Stomach smooth muscle (tissue), 2 donors: ENCODE data around the gene PFDN4.

Experiments used
- H3K27ac ChIP-seq: one replicate; pipeline ENCODE4 v1.7.0; 2013; ENCODE audit warnings: mild to moderate bottlenecking, low read length, inconsistent platforms
- H3K27me3 ChIP-seq, 2 donors: one replicate each; pipeline ENCODE4 v1.7.0; 2013; ENCODE audit warnings: low read length in 2 of 2; ENCODE audit not compliant: insufficient read depth in 2 of 2, control insufficient read depth in 1 of 2
- H3K36me3 ChIP-seq, 2 donors: one replicate each; pipeline ENCODE4 v1.7.0; 2013; ENCODE audit warnings: low read length in 2 of 2; ENCODE audit not compliant: control insufficient read depth in 2 of 2, insufficient read depth in 2 of 2
- H3K4me1 ChIP-seq: one replicate; pipeline ENCODE4 v1.7.0; 2013; ENCODE audit warnings: low read length; ENCODE audit not compliant: control insufficient read depth, insufficient read depth
- H3K4me3 ChIP-seq, 2 donors: one replicate each; pipeline ENCODE4 v1.7.0; 2013; ENCODE audit warnings: low read length in 2 of 2
- H3K9ac ChIP-seq, 2 donors: one replicate each; pipeline ENCODE4 v1.7.0; 2013; ENCODE audit warnings: low read length in 2 of 2, mild to moderate bottlenecking in 1 of 2
- H3K9me3 ChIP-seq, 2 donors: one replicate each; pipeline ENCODE4 v1.7.0; 2013; ENCODE audit warnings: low read length in 2 of 2; ENCODE audit not compliant: control insufficient read depth in 2 of 2
- donor health status: healthy.
- donor health status: Pancreatic carcinoma.

Gene PFDN4

DNA sequence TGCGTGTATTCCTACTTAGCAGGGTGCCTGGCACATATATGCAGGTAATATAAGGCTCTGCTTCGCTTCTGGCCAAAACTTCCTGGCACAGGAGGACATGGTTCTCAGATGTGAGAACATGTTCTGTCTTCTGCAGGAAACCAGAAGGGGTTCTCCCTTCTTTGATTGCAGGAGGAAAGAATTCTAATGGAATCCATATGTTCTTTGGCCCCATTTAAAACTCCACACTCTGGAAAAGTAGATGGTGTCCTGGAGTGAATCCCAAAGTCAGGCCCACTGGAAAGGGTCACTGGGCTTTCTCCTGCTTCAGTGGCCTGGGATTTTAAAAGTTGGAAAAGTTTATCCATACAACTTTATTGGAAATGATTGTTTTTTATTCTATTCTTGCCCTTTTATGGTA, 17.7 kb upstream of the PFDN4 start:
- H3K27me3 ChIP-seq: peaks cover 0 to 4% of the 10 kb centered on the region in 2 donors
- H3K27ac ChIP-seq: no peak overlapping the region
- no peaks in the 10 kb centered on the region for H3K4me1 ChIP-seq
- H3K9ac ChIP-seq: no peak overlapping the region
- no peak overlapping the region for H3K4me3 ChIP-seq
- H3K9me3 ChIP-seq: no peaks in the 10 kb centered on the region
- no peaks in the 10 kb centered on the region for H3K36me3 ChIP-seq

DNA sequence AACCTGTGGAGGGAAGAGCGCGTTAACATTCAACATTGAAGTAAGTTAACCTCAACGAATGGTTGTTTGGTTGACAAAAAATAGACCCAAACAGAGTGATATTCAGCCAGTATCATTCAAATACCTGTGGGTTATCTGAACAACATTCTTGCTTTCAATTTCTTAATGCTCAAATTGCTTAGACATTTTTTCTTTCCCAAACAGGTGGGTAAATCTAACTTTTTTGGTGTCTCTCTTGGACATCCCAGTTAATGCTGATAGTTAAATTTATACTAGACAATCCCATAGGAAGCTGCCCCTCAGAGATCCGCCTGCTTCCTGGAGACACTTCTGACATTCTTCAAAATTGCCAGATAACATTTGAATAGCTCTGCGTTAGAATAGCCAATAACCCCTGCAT, 14.1 kb upstream of the PFDN4 start:
- H3K4me1 ChIP-seq: no peaks in the 10 kb centered on the region
- no peak overlapping the region for H3K9ac ChIP-seq
- no peak overlapping the region for H3K4me3 ChIP-seq
- no peak overlapping the region for H3K27ac ChIP-seq
- peaks cover 0 to 3% of the 10 kb centered on the region in 2 donors for H3K27me3 ChIP-seq
- no peaks in the 10 kb centered on the region for H3K9me3 ChIP-seq
- H3K36me3 ChIP-seq: no peaks in the 10 kb centered on the region

DNA sequence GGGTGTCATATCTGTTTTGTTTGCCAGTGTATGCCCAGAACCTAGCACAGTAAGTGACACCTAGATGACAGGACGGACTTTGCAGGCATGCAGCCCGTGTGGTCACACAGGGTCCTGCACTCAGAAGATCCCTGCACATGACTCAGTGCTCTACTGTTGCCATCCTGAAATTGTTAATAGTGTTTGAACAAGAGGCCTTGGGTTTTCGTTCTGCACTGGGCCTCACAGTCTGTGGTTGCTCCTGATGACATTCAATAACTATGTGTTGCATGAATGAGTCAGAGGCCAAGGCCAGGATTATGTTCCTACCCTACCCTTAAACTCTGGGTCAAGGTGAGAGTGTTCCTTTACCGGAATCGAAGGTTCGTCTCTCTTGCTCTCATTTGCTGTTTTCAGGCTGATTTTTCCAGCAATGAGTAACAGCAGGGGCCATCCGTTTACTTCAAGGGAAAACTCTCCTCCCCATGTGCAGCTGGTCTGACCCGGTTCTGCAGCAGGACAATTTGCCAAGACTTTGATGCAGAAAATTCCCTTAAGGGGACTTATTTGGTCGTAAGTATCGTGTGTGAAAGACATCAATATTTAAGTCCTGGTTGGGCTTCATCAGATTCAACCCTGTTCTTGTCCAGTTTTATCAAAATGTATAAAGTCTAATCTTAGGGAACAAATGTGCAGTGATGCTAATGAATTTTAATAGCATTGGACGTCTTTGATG, 13.0 kb upstream of the PFDN4 start:
- H3K27ac ChIP-seq: no peak overlapping the region
- no peak overlapping the region for H3K9ac ChIP-seq
- no peaks in the 10 kb centered on the region for H3K9me3 ChIP-seq
- no peaks in the 10 kb centered on the region for H3K4me1 ChIP-seq
- H3K27me3 ChIP-seq: peaks cover 0 to 3% of the 10 kb centered on the region in 2 donors
- H3K4me3 ChIP-seq: no peak overlapping the region
- no peaks in the 10 kb centered on the region for H3K36me3 ChIP-seq

DNA sequence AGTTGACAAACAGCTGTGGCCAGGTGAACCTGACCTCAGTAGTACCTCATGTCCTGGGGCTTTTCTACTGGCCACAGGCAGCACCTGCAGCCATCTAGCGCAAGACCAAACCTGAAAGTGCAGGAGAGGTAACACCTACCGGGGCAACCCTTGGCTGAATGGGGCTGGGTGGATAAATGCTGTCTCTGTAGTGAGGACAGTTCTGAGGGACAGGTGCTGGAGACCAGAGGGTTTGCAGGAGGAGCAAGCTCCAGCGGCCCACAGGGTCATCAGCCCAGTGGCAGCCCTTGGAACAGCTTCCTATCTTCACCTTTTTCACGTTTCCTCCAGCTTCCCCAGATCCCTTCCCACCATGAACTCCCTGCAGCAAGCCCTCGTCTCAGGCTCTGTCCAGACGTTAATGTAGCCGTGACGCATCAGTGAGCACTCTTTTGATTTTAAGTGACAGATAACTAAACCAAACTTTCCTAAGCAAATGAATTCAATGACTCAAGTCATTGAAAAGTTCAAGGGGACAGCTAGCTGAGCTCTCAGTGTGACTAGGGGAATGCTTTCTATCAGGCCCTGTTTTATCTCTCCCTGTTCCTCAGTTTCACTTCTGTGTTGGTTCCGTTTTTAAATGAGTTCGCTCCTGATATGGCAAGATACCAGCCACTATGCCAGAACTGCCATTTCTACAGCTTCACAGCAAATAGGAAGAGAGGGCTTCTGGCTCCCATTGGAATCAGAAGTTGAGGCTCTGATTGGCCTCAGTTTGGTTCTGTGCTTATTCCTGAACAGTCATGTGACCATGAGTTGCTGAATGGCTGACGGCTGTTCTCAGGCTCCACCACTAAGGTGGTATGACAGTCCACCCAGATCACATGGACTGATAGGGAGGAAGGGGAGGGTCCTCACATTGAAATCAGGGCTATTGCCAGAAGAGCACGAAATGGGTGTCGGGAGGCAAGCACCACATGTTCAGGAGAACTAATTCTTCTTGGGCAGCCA, 12.1 kb upstream of the PFDN4 start:
- Histone ChIP-seq H3K4me3 (no peak overlapping the region), H3K9me3 (no peaks in the 10 kb centered on the region), H3K36me3 (no peaks in the 10 kb centered on the region), H3K27ac (no peak overlapping the region), H3K9ac (no peak overlapping the region), H3K4me1 (no peaks in the 10 kb centered on the region), H3K27me3 (peaks cover 0 to 3% of the 10 kb centered on the region in 2 donors)

DNA sequence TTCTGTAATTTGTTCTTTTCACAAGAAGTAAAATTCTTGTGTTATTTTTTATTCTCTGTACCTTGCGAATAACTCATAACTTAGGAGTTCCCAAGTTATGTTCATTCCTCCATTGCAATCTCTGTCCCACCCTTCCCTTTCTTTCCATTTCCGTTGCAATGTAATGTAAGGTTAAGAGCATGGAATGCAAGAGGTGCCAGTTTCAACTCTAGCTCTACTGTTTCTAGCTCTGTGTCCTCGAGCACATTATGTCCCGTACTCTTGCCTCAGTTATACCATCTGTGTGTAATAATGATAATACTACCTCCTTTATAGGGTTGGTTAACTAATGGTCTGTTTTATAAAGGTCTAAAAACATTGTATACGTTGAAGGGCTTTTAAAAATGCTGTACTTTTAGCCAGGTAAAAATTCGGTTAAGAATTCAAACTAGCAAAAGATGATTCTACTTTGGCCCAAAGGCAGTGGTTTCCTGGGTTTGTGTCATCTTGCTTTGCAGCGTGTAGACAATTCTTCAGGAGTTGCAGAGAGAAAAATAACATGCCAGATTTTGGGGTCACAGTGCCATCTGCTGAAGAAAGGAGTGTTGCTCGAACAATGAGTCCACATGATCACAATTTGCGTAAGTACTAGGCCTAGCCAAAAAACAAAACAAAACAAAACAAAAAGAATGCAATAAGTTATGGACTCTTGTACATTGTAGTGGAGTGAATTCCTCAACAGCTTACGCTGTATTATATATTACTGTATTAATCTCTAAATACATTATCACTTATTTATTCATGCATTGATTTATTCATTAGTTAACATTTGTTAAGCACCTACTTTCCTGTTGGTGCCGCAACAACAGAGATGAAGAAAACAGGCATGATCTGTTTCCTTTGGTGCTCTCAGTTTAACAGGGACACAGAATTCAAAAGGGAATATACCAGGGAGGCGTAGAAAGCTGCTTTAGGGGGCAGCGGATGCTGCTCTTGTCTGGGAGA, 10.0 kb upstream of the PFDN4 start:
- H3K4me3 ChIP-seq: no peak overlapping the region
- H3K9me3 ChIP-seq: no peaks in the 10 kb centered on the region
- H3K4me1 ChIP-seq: no peaks in the 10 kb centered on the region
- no peak overlapping the region for H3K27ac ChIP-seq
- peaks cover 0 to 3% of the 10 kb centered on the region in 2 donors for H3K27me3 ChIP-seq
- H3K36me3 ChIP-seq: no peaks in the 10 kb centered on the region
- no peak overlapping the region for H3K9ac ChIP-seq

DNA sequence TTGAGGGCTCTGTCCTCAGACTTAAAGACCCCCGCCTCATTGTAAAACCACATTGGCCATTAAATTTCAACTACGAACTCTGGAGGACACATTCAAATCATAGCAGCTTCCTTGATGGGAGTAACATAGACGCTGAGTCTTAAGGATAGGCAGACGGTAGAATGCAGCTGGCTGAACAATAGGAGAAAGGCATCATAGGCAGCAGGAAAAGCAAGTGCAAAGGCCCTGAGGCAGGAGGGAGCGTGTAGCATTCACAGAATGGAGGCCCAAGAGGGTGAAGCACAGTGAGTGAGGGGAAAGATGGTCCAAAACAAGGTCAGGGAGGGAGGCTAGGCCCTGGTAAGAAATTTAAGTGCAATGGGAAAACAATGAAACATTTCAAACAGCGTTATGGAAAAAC, 8.6 kb upstream of the PFDN4 start:
- H3K4me1 ChIP-seq: no peaks in the 10 kb centered on the region
- no peak overlapping the region for H3K4me3 ChIP-seq
- no peaks in the 10 kb centered on the region for H3K9me3 ChIP-seq
- H3K9ac ChIP-seq: no peak overlapping the region
- no peaks in the 10 kb centered on the region for H3K36me3 ChIP-seq
- no peak overlapping the region for H3K27ac ChIP-seq
- H3K27me3 ChIP-seq: peaks cover 0 to 3% of the 10 kb centered on the region in 2 donors

DNA sequence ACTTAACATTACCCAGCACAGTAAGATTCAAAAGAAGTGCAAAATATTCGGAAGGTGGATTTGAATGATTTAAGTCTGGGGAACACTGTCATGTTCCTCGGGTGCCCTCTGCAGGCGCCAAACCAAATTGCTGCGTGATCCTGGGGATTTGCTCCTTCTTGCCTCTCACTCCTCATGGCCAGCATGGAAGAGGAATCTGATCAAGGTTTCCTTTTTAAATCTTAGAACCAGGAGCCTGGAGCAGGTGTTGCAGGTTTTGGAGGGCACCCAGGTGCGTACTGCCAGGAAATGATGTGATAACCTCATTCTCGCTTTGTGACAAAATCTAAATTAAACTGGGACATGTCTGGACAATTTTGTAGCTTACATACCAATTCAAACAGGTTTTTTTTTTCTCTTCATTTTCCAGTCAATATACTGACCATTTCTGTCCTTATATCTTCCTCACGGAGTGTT, 8.1 kb upstream of the PFDN4 start:
- no peaks in the 10 kb centered on the region for H3K36me3 ChIP-seq
- no peaks in the 10 kb centered on the region for H3K9me3 ChIP-seq
- H3K9ac ChIP-seq: no peak overlapping the region
- no peaks in the 10 kb centered on the region for H3K4me1 ChIP-seq
- no peak overlapping the region for H3K4me3 ChIP-seq
- peaks cover 0 to 3% of the 10 kb centered on the region in 2 donors for H3K27me3 ChIP-seq
- H3K27ac ChIP-seq: no peak overlapping the region

DNA sequence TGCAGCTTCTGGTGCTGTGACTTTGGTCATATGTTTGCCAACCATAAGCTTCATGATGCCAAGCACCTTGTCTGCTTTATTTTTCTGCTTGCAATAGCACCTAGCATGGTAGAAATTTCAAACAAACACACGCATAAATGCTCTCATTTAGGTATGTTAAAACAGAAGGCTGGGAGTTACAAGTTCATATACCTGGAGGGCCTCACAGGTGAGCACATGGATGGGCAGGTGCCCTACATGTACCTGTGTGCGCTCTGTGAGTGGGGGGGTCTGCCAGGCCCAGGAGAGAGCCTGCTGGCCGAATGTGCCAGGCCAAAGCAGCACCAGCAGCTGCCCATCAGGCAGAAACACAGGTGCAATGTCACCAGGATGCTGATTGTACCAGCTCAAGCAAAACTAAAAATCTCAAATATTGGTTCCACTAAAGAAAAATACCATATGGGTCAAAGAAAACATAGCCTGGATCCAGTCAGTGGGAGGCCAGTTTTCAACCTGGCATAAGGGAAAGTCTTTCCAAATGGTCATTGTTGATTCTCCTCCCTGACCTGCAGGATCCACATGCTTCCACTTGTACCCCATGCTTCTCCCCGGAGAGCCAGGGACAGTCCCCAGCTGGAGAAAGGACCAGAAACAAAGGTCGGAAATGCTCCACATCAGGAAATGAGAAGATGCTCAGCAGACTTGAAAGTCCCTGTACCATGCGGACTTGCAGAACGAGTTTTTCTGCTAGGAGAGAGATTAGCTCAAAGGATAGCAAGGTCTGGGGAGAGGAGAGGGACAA, 7.2 kb upstream of the PFDN4 start:
- no peaks in the 10 kb centered on the region for H3K4me1 ChIP-seq

DNA sequence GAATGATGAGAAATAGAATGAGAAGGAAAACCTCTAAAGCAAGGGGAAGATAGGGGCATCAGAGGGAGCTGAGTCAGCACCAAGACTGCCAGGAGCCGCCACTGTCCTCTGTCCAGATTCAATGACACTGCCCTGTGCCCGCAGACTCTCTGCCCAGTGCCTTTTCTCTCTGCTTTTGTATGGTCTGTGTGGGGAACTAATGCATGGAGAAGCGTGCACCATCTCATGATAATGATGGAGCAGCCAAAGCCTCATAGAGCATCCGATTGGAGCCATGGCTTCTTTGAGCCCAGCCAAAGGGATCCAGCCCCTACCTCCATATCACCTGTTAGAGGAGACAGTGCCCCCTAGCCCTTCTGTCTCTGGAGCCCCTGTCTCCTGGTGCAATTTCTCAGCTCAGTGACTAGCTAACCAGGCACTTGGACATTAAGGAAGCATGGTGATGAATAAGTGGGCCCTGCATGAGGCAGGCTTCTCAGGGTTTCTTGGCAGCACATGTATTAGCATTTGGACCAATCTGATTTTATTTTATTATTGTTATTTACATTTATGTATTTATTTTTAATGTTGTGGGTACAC, 6.5 kb upstream of the PFDN4 start:
- Histone ChIP-seq H3K9ac (no peak overlapping the region), H3K27ac (no peak overlapping the region), H3K4me1 (no peaks in the 10 kb centered on the region), H3K4me3 (no peak overlapping the region), H3K27me3 (no peaks in the 10 kb centered on the region), H3K9me3 (no peaks in the 10 kb centered on the region), H3K36me3 (no peaks in the 10 kb centered on the region)

More for the DNA sequence above, 7.2 kb upstream of the PFDN4 start:
- H3K4me3 ChIP-seq: no peak overlapping the region
- no peak overlapping the region for H3K27ac ChIP-seq
- peaks cover 0 to under 1% of the 10 kb centered on the region in 2 donors for H3K27me3 ChIP-seq
- no peaks in the 10 kb centered on the region for H3K36me3 ChIP-seq
- H3K9me3 ChIP-seq: no peaks in the 10 kb centered on the region
- no peak overlapping the region for H3K9ac ChIP-seq
